ENCODE data around the gene PKIG. TPM values are rescaled to one million over a fixed set of nuclear protein-coding genes. Genes with fewer than 3 reads are reported as not detected.
A peak's percentile ranks its signal among the peaks of the same experiment; 100 is the strongest.

The PKIG gene
- total RNA-seq, 1 experiment from 2014 or later = 18.2 TPM

DNA sequence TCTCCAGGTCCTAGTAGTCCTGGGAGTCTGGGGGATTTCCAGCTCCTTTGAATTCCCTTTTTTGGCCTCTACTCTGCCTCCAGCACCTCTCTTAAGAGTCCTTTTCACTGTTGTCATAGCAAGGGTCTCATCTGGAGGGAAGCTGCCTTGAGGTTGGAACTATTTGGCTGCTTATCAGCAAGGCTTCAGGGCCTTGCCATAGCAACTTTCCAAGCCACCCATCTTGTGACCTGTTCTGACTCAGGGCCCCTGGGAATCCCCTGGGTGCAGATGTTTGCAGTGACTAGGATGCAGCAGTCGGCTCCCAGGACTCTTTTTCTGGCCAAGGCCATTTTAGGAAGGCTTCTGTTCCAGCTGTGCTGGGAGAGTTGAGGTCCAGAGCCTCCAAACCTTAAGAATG, 12.4 kb downstream of the PKIG start:
- peak; percentile 32 for DNase-seq (ENCODE audit: low read depth)

DNA sequence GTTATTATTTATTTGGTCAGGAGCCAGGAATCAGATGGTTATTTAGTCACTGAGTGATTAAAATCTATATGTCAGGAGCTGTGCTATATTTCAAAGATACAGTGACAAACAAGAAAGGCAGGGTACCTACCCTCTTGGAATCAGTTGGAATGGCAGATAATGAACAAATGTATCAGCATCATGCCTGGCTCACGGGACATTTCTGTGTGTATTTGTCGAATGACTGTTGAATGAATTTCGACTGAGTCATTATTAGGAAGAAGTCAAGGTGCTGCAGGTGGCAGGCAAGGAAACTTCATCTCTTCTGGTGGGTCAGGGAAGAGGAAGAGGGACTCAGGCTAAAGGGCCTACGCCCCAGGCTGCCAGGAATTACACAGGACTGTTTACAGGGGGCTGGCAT, 13.6 kb downstream of the PKIG start:
- DNase-seq (ENCODE audit: low read depth) = peak; percentile 26

DNA sequence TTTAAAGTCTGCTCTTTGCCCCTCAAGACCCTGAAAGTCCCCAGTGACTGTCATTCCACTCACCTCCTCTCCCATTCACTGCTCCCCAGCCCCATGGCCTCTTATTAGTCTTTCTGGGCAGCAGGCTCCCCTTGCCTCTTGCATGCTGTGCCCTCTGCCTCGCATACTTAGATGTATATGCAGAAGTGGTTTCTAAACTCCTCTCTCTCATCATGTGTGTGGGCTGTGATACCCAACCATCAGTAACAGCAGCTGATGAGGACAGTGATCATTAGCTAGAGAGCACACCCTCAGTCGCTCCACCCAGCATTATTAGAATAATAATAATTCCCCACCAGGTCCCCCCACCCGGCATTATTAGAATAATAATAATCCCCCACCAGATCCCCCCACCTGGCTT, 14.5 kb downstream of the PKIG start:
- DNase-seq (ENCODE audit: low read depth) = no peak

GRCh38 chr20:44597516-44597915, 15.1 kb downstream of the PKIG start:
- no peak for DNase-seq (ENCODE audit: low read depth)

DNA sequence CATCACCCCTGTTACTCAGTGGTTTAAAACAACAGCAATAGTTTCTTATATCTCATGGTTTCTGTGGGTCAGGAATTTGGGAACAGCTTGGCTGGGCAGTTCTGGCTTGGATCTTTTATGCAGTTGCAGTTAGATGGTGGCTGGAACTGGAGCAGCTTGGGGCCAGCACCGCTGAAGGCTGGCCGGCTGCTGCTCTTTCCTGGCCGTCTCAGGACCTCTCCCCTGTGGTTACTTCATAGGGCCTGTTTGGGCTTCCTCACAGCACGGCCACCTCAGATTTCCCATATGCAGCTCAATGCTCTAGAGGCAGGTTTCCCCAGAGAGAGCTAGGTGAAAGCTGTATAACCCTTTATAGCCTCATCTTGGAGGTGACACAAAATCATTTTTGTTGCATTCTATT, 15.6 kb downstream of the PKIG start:
- DNase-seq (ENCODE audit: low read depth) = no peak

DNA sequence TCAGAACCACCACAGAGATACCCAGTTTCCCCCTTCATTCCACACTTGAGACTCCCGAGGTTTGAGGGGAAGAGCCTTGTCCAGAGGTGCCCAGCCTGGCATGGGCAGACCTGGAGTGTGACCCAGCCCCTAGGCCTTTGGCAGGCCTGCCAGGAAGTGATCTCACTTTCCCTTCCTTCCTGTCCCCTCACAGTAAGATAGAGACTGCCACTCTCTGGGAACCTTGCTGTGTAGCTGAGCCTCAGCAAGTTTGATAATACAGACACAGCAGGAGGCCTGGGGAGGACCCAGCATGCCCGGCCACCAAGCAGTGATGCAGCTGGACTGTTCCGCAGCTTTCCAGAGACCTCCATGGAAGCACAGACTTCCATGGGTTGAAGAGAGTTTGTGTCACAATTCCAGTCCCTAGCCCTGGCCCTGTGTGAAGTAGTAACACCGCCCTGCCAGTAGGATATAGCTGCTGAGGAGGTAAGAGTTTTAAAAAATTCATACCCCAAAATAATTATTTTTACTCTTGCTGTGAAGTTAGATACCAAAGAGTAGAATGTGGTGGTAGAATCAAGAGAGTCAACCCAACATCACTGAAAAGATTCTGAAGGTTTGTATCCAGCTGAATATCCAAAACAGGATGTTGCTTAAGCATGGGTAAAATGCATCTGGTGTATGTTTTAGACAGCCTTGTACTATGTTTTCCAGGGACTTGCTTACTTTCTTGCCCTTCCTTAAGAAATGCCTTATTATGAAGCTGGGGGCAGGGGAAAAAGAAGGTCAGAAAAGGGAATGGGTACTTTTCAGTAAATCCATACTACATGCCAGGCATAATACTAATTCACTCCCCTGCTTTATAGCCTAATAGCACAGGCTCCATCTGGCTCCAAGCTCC, 16.3 kb downstream of the PKIG start:
- DNase-seq (ENCODE audit: low read depth) = peak; percentile 79

DNA sequence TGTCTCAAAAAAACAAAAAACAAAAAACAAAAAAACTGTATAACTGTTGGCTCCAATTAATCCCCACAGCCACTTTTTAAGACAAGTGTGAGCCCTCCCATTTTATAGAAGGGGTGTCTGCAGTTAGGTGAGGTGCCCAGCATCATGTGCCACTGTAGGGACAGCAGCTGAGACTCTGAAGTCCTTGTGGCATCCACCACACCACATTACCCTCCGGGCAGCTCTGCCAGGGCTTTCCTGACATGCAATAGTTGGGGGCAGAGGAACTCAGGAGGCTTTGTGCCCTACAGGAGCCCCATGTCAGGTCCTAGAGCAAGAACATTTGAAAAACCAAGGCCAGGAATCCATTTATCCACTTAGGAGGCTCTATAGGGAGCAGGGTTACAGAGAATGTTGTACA, 17.3 kb downstream of the PKIG start:
- DNase-seq (ENCODE audit: low read depth) = no peak

- DNase-seq (ENCODE audit: low read depth) = no peak
Measured at GRCh38 chr20:44600301-44600700, 17.9 kb downstream of the PKIG start.

DNA sequence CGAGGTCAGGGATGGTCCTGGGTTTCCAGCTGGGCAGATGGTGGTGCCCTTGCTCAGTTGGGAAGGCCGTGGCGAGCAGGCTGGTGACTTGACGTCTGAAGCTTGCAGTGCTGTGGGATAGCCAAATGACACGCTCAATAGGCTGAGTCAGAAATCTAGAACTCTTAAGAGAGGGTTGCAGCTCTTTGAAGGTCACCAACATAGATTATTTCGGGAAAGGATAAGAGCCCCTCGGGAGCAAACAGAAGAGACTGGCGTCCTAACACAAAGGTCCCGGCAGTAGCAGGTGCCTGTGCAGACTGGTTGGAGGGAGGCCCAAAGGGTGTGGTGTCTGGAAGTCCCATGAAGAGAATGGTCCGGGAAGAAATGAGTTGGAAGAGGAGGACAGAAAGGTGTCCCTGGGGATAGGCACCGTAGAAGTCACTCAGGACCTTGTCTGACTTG, 18.4 kb downstream of the PKIG start:
- DNase-seq (ENCODE audit: low read depth) = no peak

GRCh38 chr20:44601236-44601671, 18.9 kb downstream of the PKIG start:
- no peak for DNase-seq (ENCODE audit: low read depth)

GRCh38 chr20:44601801-44602204, 19.4 kb downstream of the PKIG start:
- DNase-seq (ENCODE audit: low read depth) = no peak

- DNase-seq (ENCODE audit: low read depth) = no peak
Measured at GRCh38 chr20:44603327-44603726, 20.9 kb downstream of the PKIG start.

- no peak for DNase-seq (ENCODE audit: low read depth)
Measured at GRCh38 chr20:44606725-44607441, 24.5 kb downstream of the PKIG start.

- no peak for DNase-seq (ENCODE audit: low read depth)
Measured at GRCh38 chr20:44609006-44609515, 26.7 kb downstream of the PKIG start.

- peak; percentile 81 for DNase-seq (ENCODE audit: low read depth)
Measured at GRCh38 chr20:44609516-44610312, 27.3 kb downstream of the PKIG start.

GRCh38 chr20:44610313-44610962, 28.1 kb downstream of the PKIG start:
- DNase-seq (ENCODE audit: low read depth) = no peak

- no peak for DNase-seq (ENCODE audit: low read depth)
Measured at GRCh38 chr20:44613575-44613974, 31.2 kb downstream of the PKIG start.

GRCh38 chr20:44614525-44614924, 32.1 kb downstream of the PKIG start:
- no peak for DNase-seq (ENCODE audit: low read depth)

GRCh38 chr20:44615169-44615791, 32.9 kb downstream of the PKIG start:
- no peak for DNase-seq (ENCODE audit: low read depth)

DNA sequence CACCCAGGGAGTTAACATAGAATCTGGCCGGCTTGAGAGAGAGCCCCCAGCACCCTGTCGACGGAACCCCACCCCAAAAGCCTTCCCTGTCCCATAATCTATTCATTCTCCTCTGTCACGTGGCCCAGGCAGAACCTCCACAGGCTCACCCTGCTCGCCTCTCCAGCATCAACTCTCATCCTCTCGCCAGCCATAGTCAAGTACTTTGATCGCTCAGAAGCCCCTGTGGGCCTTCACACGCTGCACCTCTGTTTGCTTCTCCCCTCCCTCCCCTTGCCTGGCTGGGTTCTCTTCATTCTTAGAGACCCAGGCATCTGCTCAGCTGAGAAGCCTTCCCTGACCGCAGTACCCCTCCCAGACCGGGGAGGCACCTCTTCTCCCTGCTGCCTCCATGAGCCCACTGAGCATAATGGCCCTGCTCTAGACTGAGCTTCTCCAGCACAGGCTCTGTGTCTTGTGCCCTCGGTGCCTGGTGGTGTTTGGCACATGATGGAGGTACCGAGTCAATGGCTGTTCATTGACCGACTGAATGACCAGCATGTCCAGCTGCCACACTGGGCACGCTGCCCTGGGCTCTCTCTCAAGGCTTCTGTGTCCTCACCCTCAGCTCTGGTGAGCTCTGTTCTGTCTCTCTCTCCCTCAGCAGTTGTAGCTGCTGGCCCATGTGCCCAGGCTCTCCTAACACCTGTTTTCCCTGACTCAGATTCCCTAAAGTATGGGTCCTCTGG, 33.7 kb downstream of the PKIG start:
- DNase-seq (ENCODE audit: low read depth) = no peak
